Measurements from ENCODE around the gene ANAPC2.

The ANAPC2 gene

DNA sequence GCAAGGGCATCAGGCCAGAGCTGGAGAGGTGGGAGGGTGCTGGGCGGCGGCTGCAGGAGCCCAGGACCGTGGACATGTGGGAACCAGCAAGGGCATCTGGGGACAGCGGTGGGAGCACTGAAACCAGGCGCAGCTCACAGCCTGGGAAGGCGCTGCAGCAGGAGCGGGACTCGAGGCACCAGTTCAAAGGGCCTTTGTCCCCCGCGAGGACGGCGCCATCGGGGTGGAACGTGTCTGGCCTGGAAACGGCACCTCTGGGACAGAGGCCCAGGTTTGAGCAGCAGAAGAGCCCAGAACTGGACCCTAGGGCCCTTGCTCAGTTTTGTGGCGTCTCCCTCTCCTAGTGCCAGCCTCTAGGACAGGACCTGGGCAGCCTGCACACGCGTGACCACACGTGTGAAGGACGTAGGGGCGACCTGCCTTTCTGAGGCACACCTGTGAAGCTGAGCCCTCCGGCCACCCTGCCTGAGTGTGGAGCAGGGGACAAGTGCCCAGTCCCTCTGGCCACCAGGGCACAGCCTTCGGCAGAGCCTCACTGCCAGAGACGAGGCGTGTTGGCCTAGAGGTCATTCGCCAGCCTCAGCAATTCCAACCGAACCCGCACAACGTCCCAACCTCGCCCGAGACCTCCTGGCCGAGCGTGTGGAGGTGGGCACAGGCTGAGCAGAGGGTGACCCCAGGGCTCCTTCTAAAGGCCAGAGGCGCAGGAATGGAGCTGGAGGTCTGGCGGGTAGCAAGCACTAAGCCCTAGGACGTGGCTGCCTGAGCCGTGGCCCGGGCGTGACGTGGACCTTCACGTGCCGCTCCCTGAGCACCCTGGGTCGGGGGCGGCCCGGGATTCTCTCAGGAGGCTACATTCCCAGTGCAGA is 14.3 kb downstream of the ANAPC2 start:
- no peak for DNase-seq (ENCODE audit: low read depth)

DNA sequence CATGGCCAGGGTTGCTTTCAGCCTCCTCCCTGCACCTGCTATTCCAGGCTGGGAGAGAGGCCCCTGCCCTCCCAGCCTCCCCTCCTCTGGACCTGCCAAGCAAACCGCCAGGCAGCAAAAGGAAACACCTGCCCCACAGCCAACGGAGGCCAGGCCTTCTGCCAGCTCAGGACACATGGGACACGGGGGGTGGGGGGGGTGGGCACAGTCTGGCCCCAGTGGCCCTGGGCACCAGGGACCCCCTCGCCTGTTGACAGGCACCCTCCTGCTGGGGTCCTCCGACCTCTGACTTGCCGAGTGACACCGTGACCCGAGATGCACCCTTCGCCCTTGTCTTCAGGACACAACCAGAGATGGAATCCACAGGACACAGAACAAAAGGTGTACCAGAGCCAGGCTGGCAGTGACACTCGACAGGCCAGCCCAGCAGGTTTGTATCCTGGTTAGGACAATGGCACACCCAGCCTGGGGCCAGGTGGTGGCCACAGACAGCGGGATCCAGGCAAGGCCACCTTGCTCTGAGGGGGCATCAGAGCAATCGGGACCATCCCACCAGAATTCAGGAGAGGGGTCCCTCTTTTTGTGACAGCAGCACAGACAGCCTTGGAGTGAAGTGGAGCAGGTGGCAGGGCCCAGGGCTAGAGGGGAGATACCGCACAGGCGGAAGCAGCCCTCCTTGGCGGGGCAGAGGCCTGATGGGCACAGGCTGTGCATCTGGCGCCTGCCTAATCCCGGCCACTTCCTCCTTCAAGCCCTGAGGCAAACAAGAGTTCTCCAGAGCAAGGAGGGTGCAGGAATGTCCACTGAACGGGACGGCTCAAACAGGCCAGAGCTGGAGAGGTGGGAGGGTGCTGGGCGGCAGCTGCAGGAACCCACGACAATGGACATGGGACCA is 15.2 kb downstream of the ANAPC2 start:
- DNase-seq (ENCODE audit: low read depth), result no peak

DNA sequence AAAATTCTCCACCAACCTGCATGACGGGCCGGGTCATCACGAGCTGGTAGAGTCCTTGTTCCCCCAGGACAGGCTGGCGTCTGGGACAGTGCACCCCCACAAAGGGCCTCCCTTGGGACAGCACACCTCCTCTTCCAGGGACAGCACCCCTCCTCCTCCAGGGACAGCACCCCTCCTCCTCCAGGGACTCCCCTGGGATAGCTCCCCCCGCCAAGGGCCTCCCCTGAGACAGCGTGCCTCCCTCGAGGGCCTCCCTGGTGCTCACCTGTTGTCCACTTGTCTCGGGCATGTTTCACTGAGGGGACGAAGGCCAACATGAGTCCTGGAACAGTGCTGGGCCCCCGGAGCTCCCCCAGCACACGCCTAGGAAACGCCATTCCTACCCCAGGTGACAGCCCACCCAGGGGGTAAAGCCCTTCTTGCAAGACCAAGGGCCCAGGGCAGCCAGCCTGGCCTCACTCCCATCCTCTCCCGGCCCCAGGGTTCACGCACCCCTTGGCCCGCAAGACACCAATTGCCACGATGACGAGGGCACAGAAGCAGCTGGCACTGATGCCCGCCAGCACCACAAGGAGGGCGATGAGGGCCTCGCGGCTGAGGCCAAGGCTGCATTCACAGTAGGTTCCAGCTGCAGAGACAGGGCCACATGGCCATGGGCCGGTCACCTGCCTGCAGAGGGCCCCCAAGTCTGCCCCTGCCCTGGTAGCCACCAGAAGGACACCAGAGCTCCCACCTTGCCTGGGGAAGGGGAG is 17.0 kb downstream of the ANAPC2 start:
- no peak for DNase-seq (ENCODE audit: low read depth)

- DNase-seq (ENCODE audit: low read depth), result no peak
Observed at GRCh38 chr9:137170486-137171148, 17.7 kb downstream of the ANAPC2 start.

- no peak for DNase-seq (ENCODE audit: low read depth)
Observed at GRCh38 chr9:137169896-137170358, 18.4 kb downstream of the ANAPC2 start, which contains the start of gene LRRC26. Gene LRRC26, minus strand, starts transcription at chr9:137170051. Its CDS starts 108 bp downstream, at chr9:137169943.

DNA sequence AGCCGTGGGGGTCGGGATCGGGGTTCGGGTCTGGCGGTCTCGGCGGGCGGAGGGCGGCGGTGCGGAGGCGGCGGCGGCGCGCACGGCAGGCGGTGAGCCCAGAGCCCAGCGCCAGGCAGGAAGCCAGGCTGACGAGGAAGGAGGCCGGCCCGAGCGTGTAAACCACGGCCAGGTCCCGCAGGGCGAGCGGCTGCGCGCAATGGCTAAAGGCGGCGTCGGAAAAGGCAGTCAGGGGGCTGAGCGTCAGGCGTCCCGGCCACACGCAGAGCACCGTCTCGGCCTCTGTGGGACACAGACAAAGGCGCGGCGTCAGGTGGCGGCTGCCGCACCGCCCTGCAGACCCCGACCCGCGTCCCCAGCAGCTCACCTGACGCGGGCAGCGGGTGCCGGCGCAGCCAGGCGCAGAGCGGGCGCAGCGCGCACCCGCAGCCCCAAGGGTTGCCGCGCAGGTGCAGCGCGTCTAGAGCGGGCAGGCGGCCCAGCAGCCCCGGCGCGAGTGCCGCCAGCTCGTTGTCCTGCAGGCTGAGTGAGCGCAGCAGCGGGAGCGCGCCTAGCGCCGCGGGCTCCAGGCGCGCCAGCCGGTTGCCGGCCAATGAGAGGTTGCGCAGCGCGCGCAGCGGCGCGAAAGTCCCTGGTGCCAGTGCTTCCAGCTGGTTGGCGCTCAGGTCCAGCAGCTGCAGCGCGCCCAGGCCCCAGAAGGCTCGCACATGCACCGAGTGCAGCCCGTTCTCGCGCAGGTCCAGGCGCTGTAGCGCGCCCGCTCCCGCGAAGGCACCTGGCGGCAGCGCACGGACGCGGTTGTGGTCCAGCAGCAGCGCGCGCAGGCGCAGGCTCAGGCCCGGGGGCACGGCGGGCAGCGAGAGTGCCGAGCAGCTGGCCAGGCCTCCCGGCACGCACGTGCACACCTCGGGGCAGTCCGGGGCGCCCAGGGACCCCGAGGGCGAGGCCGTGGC is 19.2 kb downstream of the ANAPC2 start:
- DNase-seq (ENCODE audit: low read depth), result no peak

DNA sequence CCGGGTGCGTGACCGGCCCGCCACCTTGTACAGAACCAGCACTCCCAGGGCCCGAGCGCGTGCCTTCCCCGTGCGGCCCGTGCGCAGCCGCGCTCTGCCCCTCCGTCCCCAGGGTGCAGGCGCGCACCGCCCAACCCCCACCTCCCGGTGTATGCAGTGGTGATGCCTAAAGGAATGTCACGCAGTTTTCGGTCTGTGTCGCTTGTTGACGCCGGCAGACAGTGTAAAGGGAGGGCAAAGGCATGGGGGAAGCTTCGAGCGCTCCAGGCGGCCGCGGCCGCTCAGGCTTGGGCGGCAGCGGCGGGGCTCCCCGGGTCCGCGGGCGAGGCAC is 19.8 kb downstream of the ANAPC2 start:
- DNase-seq (ENCODE audit: low read depth), result no peak

DNA sequence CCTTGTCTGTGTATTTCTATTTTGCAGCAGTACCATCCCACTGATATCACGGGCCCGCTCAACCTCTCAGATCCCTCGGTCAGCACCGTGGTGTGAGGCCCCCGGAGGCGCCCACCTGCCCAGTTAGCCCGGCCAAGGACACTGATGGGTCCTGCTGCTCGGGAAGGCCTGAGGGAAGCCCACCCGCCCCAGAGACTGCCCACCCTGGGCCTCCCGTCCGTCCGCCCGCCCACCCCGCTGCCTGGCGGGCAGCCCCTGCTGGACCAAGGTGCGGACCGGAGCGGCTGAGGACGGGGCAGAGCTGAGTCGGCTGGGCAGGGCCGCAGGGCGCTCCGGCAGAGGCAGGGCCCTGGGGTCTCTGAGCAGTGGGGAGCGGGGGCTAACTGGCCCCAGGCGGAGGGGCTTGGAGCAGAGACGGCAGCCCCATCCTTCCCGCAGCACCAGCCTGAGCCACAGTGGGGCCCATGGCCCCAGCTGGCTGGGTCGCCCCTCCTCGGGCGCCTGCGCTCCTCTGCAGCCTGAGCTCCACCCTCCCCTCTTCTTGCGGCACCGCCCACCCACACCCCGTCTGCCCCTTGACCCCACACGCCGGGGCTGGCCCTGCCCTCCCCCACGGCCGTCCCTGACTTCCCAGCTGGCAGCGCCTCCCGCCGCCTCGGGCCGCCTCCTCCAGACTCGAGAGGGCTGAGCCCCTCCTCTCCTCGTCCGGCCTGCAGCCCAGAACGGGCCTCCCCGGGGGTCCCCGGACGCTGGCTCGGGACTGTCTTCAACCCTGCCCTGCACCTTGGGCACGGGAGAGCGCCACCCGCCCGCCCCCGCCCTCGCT is 20.4 kb downstream of the ANAPC2 start:
- DNase-seq (ENCODE audit: low read depth), result no peak

GRCh38 chr9:137167277-137167746 is 21.0 kb downstream of the ANAPC2 start:
- no peak for DNase-seq (ENCODE audit: low read depth)

GRCh38 chr9:137166380-137167229 is 21.8 kb downstream of the ANAPC2 start:
- DNase-seq (ENCODE audit: low read depth), result no peak

- DNase-seq (ENCODE audit: low read depth), result no peak
Observed at GRCh38 chr9:137165250-137165836, 23.0 kb downstream of the ANAPC2 start.

- DNase-seq (ENCODE audit: low read depth), result no peak
Observed at GRCh38 chr9:137164370-137165249, 23.8 kb downstream of the ANAPC2 start.

- no peak for DNase-seq (ENCODE audit: low read depth)
Observed at GRCh38 chr9:137163805-137164204, 24.6 kb downstream of the ANAPC2 start.

DNA sequence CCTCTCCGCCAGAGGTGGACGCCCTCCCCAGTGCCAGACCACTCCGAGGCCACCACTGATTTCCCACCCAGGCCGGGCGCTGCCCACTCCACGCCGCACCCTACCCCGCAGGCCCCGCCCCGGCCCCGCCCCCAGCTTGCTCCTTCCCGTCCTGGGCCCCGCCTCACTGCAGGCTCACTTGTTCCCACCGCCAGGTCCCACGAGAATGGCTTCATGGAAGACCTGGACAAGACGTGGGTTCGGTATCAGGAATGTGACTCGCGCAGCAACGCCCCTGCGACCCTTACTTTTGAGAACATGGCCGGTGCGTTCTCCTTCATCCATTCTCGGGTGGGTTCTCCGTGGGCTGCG is 25.0 kb downstream of the ANAPC2 start:
- no peak for DNase-seq (ENCODE audit: low read depth)

- no peak for DNase-seq (ENCODE audit: low read depth)
Observed at GRCh38 chr9:137162505-137163364, 25.6 kb downstream of the ANAPC2 start.
